GM12874 (cell line): ENCODE results near the gene CANX.

ENCODE experiments used
- CTCF ChIP-seq: IDR thresholded peaks from 2 replicates; pipeline ENCODE4 v1.5.1; 2011; ENCODE audit warnings: low read depth, mild to moderate bottlenecking, control low read depth, low read length, moderate library complexity; ENCODE audit not compliant: insufficient read depth

CANX gene

DNA sequence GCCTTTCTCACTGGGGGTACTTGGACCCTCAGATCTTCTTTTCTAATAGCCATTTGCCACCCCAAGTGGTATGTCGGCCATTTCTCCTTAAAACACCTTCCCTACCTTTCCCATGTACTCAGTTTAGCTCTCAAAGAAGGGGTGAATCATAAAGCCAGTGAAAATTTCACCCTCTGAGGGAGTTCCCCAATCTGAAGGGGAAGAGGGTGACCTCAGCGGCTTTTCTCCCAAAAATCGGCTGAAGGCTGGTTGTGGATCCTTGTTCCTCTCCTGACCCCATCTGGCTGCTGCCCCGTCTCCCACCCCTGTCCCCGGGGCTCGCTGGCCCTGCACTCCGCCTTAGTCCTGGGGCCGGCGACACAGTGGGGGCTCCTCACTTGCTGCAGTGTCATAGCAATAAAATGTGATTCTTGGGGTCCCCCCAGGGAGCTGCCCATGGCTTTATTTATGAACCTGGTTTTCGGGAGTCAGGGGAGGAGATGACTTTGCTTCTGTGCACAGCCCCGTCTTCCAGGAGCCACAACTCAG is 77.7 kb downstream of the CANX start:
- TF ChIP-seq CTCF, result no peak

DNA sequence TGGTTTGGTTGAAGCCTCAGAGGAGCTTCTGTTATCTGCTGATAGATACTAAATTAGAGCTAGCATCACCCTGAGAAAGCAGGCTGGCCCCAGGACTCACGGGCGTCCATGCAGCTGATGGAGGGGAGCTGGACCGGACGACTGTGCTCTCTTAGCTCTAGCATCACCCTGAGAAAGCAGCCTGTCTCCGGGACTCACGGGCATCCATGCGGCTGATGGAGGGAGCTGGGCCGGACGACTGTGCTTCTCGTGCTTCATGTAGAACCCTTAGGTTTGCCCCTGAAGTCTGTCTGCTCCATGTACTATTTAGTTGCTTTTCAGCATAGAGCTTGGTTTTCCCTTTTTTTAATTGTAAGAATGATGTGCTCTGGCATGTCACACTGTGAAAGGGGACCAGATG is 78.7 kb downstream of the CANX start:
- TF ChIP-seq CTCF, result no peak

GRCh38 chr5:179777909-179778308 is 79.1 kb downstream of the CANX start:
- no peak for TF ChIP-seq CTCF

GRCh38 chr5:179778591-179778990 is 79.8 kb downstream of the CANX start:
- no peak for TF ChIP-seq CTCF

GRCh38 chr5:179779826-179780225 is 81.1 kb downstream of the CANX start:
- no peak for TF ChIP-seq CTCF

DNA sequence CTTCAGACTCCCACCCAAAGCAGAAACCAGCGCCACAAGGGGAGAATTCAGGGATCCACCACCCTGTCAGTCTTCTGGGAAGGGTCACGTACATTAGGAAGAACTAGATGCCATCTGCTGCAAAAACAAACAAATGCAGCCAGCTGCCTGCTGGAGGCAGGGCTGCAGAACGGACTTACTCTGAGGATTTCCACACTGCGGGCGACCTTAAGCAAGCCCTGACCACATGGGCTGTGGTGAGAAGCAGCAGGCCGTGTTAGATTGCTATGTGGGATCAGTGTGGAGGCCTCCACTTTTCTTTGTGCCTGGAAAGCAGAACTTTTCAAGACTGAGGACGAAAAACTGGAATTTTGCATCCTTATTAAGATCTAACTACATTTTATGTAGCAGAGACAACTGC is 81.6 kb downstream of the CANX start:
- no peak for TF ChIP-seq CTCF
